ENCODE data around the gene GPR183. TPM values are rescaled to one million over a fixed set of nuclear protein-coding genes. Genes with fewer than 3 reads are reported as not detected.
A peak's percentile ranks its signal among the peaks of the same experiment; 100 is the strongest.

The GPR183 gene
- total and polyA plus RNA-seq, 2 donors (not counting 1 experiment from before 2014, with no cell fraction given) = 0.27 TPM; not detected in 1

- H3K36me3 ChIP-seq (ENCODE audit: control insufficient read depth, insufficient read depth, low read length) = no peaks in the 10 kb centered on the region
- no peak overlapping the region for H2AFZ ChIP-seq (ENCODE audit: low read length)
- H3K4me3 ChIP-seq (replicated peaks in 1 of 4; ENCODE audit: control extremely low read depth in 1 of 4, insufficient read depth in 1 of 4, low read depth in 3 of 4, low read length in 4 of 4) = no peak overlapping the region
- H3K4me1 ChIP-seq (ENCODE audit: control insufficient read depth, extremely low read depth, insufficient read depth, low read length) = peaks cover 8% of the 10 kb centered on the region
- no peaks in the 10 kb centered on the region for H3K9me3 ChIP-seq (ENCODE audit: control insufficient read depth, insufficient read depth, low read depth, low read length)
- no peaks in the 10 kb centered on the region for H3K27me3 ChIP-seq (ENCODE audit: control insufficient read depth, insufficient read depth, low read length)
- peak overlapping the region; percentile 55 for H3K27ac ChIP-seq (ENCODE audit: insufficient read depth, low read length)
- no peaks in the 10 kb centered on the region for H3K79me2 ChIP-seq (ENCODE audit: control insufficient read depth, insufficient read depth, low read length)
- H4K20me1 ChIP-seq (ENCODE audit: control insufficient read depth, extremely low read depth, insufficient read depth, low read length) = no peaks in the 10 kb centered on the region
- H3K4me2 ChIP-seq (ENCODE audit: extremely low read depth, insufficient read depth, low read length) = peak overlapping the region; percentile 61
- TF ChIP-seq EZH2 (IDR thresholded peaks at IDR 0.05; ENCODE audit: low read length, missing control alignments) (no peak), CTCF (conservative IDR thresholded peaks at IDR 0.05 in 1 of 2, IDR thresholded peaks at IDR 0.05 in 1 of 2; ENCODE audit: low read depth in 1 of 2, low read length in 2 of 2) (no peak)
- no peak overlapping the region for H3K9ac ChIP-seq (ENCODE audit: insufficient read depth, low read length)
- DNase-seq (ENCODE audit: low read depth in 2 of 2) = no peak
These were observed 48.2 kb upstream of the GPR183 start for GRCh38 chr13:99355267-99356011.

GRCh38 chr13:99354371-99354951 lies 47.3 kb upstream of the GPR183 start:
- H3K27ac ChIP-seq (ENCODE audit: insufficient read depth, low read length) = no peak overlapping the region
- peaks cover 8% of the 10 kb centered on the region for H3K4me1 ChIP-seq (ENCODE audit: control insufficient read depth, extremely low read depth, insufficient read depth, low read length)

More at GRCh38 chr13:99354371-99354951, 47.3 kb upstream of the GPR183 start:
- no peak for DNase-seq (ENCODE audit: low read depth in 2 of 2)
- Histone ChIP-seq H2AFZ (ENCODE audit: low read length) (no peak overlapping the region), H3K4me2 (ENCODE audit: extremely low read depth, insufficient read depth, low read length) (no peak overlapping the region), H3K79me2 (ENCODE audit: control insufficient read depth, insufficient read depth, low read length) (no peaks in the 10 kb centered on the region), H3K27me3 (ENCODE audit: control insufficient read depth, insufficient read depth, low read length) (no peaks in the 10 kb centered on the region), H4K20me1 (ENCODE audit: control insufficient read depth, extremely low read depth, insufficient read depth, low read length) (no peaks in the 10 kb centered on the region), H3K4me3 (replicated peaks in 1 of 4; ENCODE audit: control extremely low read depth in 1 of 4, insufficient read depth in 1 of 4, low read depth in 3 of 4, low read length in 4 of 4) (no peak overlapping the region), H3K36me3 (ENCODE audit: control insufficient read depth, insufficient read depth, low read length) (no peaks in the 10 kb centered on the region), H3K9ac (ENCODE audit: insufficient read depth, low read length) (no peak overlapping the region), H3K9me3 (ENCODE audit: control insufficient read depth, insufficient read depth, low read depth, low read length) (no peaks in the 10 kb centered on the region)
- no peak for TF ChIP-seq EZH2 (IDR thresholded peaks at IDR 0.05; ENCODE audit: low read length, missing control alignments)
- no peak for TF ChIP-seq CTCF (conservative IDR thresholded peaks at IDR 0.05 in 1 of 2, IDR thresholded peaks at IDR 0.05 in 1 of 2; ENCODE audit: low read depth in 1 of 2, low read length in 2 of 2)
